Left ventricle myocardium superior (tissue), 1 donor: ENCODE measurements around the gene APOL4. TPM values are rescaled to one million over a fixed set of nuclear protein-coding genes. Genes with fewer than 3 reads are reported as not detected.

Experiments
- ATAC-seq: fragments of 200-7000 bp; cut with Tn5 transposase; one replicate; pipeline ENCODE4 v1.9.1; 2020; ENCODE audit warnings: mild to moderate bottlenecking, moderate library complexity
- DNase-seq: peaks from one replicate; pipeline ENCODE4 v3.0.0-alpha.2; 2020
- intact Hi-C: fragments of 100-400 bp; cut with micrococcal nuclease; formaldehyde crosslinking; loops from one replicate; pipeline ENCODE4 v1.11.0; 2022
- total RNA-seq: library from RNA; stranded (reverse); fragmentation: NEBNext Ultra II Directional; extraction: Animal tissue kit (Norgen Biotek cat#: 25700); gene quantifications from one replicate; pipeline ENCODE4 v1.2.1, GENCODE V29; 2021
- donor health status: DM: no; HTN: yes; CAD: no; lungs with severe emphysema.

The APOL4 gene
- total RNA-seq, 1 donor from 2014 or later = 3.8 TPM

DNA sequence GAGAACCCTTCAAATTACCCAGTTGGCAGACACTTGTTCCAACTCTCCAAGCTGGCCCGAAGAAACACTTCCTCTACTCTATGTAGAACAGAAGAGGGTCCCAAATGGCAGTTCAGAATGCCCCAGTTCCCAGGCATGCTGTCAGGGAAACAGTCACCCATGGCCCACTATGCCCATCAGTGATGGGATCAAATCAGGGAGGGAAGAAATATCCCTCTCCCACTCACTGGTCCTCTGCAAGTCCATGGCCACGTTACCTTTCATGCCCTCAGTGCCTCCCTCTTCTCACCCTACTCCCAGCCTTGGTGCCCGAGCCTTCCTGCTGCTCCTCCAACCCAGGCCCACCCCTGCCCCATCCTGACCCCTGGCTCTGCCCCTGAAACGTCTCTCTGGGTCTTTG is 57.7 kb downstream of the APOL4 start:
- ATAC-seq (no peak), DNase-seq (no peak)
- intact Hi-C loops = no loop called here

DNA sequence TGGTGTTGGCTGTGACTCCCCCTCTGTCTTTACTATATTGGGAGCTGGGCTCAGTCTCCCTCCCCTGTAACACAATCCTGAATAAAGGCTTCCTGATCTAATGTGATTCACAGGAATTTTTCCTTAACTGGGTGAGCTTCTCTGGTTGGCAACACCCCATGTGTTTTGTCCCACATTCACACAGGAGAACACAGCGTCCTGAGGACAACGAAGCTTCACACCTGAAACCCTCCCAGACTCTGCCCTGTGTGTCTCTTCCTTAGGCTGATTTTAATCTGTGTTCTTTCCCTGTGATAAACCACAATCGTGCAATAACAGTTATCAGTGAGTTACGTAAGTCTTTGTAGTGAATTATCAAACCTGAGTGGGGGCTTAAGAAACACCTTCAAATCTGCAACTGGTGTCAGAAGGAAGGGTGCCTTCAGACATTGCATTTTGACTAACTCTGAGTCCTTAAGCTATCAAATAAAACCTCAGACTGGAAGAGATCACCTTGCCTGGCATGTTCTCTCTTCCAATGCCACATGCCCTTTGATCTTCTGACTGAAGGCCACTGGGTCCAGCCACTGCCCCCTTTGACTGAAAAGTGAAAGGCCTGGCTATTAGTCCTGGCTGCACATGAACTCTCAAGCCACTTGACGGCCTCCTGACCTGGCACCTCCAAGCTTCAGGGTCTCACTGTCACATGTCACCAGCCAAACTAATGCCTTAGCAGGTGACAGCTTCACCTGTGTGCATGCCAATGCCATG is 58.4 kb downstream of the APOL4 start:
- ATAC-seq (no peak), DNase-seq (no peak)
- intact Hi-C loops = no loop called here

DNA sequence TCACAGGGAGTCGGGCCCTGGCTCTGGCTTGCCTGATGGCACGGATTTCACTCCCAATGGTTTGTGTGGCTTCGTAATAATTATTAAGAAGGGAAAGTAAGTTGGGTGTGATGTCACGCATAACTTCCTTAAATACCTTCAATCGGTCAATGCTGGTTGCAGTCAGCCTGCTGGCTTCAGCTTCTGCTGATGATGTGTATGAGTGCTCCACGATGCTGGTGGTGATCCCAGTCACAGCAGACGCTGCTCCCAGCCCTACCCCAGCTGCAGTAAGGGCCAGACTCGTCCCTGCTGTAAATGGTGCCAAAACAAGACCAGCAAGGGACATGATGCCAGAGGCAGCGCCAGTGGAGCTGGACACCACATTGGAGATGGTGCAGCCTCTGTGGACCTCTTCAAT is 60.1 kb downstream of the APOL4 start:
- intact Hi-C loops = no loop called here
- DNase-seq = no peak

More for the DNA sequence above, 60.1 kb downstream of the APOL4 start:
- no peak for ATAC-seq

Other genes with a start within 250 kb of the APOL4 start
- 76.7 TPM for gene RBFOX2, start 173.0 kb downstream of the APOL4 start, total RNA-seq
- 29.5 TPM for gene APOL3, start 41.1 kb downstream of the APOL4 start, total RNA-seq
- gene APOL2, start 37.7 kb upstream of the APOL4 start, total RNA-seq = 56.7 TPM
- gene APOL1, start 51.3 kb upstream of the APOL4 start, total RNA-seq = 17.6 TPM
- gene MYH9, start 186.2 kb upstream of the APOL4 start, total RNA-seq = 161 TPM